GM23338 (cell line): ENCODE results near the gene CLSTN1. TPM values are rescaled to one million over a fixed set of nuclear protein-coding genes. Genes with fewer than 3 reads are reported as not detected.

ENCODE experiments used
- ATAC-seq: fragments of 200-7000 bp; cut with Tn5 transposase; 3 replicates; pipeline ENCODE4 v1.9.1; 2020
- DNase-seq: peaks from one replicate; pipeline ENCODE4 v3.0.0-alpha.2; 2015; ENCODE audit warnings: low spot score
- H2AFZ ChIP-seq: fragments of 200-600 bp; sonication (generic); 2 replicates; pipeline ENCODE4 v1.8.0; 2016; ENCODE audit warnings: antibody characterized with exemption, mild to moderate bottlenecking, moderate library complexity
- H3F3A ChIP-seq: fragments of 200-600 bp; sonication (generic); replicated peaks from 2 replicates; pipeline ENCODE4 v1.8.0; 2017; ENCODE audit warnings: antibody characterized with exemption, mixed run types, low read depth
- H3K27ac ChIP-seq: fragments of 200-600 bp; sonication (generic); 2 replicates; pipeline ENCODE4 v1.6.1; 2016; ENCODE audit warnings: low read depth
- H3K27me3 ChIP-seq: fragments of 200-600 bp; sonication (generic); 2 replicates; pipeline ENCODE4 v1.8.0; 2016; ENCODE audit warnings: mild to moderate bottlenecking, mixed run types, moderate library complexity; ENCODE audit not compliant: insufficient read depth
- H3K36me3 ChIP-seq: fragments of 200-600 bp; sonication (generic); 2 replicates; pipeline ENCODE4 v1.8.0; 2016; ENCODE audit warnings: mild to moderate bottlenecking; ENCODE audit not compliant: insufficient read depth
- H3K4me1 ChIP-seq: fragments of 200-600 bp; sonication (generic); 2 replicates; pipeline ENCODE4 v1.8.0; 2016; ENCODE audit warnings: mild to moderate bottlenecking, moderate library complexity; ENCODE audit not compliant: insufficient read depth
- H3K4me2 ChIP-seq: fragments of 200-600 bp; sonication (generic); 2 replicates; pipeline ENCODE4 v1.7.1; 2017; ENCODE audit warnings: mixed run types
- H3K4me3 ChIP-seq: fragments of 200-600 bp; sonication (generic); 2 replicates; pipeline ENCODE4 v1.6.1; 2016; ENCODE audit warnings: mixed run types
- H3K79me2 ChIP-seq: fragments of 200-600 bp; sonication (generic); replicated peaks from 2 replicates; pipeline ENCODE4 v1.8.0; 2017; ENCODE audit warnings: mild to moderate bottlenecking; ENCODE audit not compliant: insufficient read depth
- H3K9me2 ChIP-seq: fragments of 200-600 bp; sonication (generic); 2 replicates; pipeline ENCODE4 v1.8.0; 2017; ENCODE audit not compliant: insufficient read depth
- H4K20me1 ChIP-seq: fragments of 200-600 bp; sonication (generic); replicated peaks from 2 replicates; pipeline ENCODE4 v1.8.0; 2017; ENCODE audit warnings: mild to moderate bottlenecking; ENCODE audit not compliant: insufficient read depth
- H3K27ac Mint-ChIP-seq: 2 replicates; pipeline ENCODE4 v1.8.0; 2020; ENCODE audit warnings: inconsistent platforms, mild to moderate bottlenecking, moderate library complexity, mixed read lengths
- H3K27me3 Mint-ChIP-seq: 3 replicates; pipeline ENCODE4 v1.8.0; 2022; ENCODE audit warnings: low read depth, mild to moderate bottlenecking, moderate library complexity, mixed read lengths, inconsistent platforms; ENCODE audit not compliant: insufficient read depth, poor library complexity
- H3K36me3 Mint-ChIP-seq: 3 replicates; pipeline ENCODE4 v1.8.0; 2021; ENCODE audit warnings: low read depth, mild to moderate bottlenecking, inconsistent platforms, moderate library complexity, mixed read lengths
- H3K4me1 Mint-ChIP-seq: 3 replicates; pipeline ENCODE4 v1.8.0; 2020; ENCODE audit warnings: mild to moderate bottlenecking, inconsistent platforms, mixed read lengths
- H3K4me3 Mint-ChIP-seq: 3 replicates; pipeline ENCODE4 v1.8.0; 2021; ENCODE audit warnings: moderate library complexity, mild to moderate bottlenecking, inconsistent platforms, mixed read lengths
- H3K9me3 Mint-ChIP-seq: 3 replicates; pipeline ENCODE4 v1.8.0; 2020; ENCODE audit warnings: moderate library complexity, mild to moderate bottlenecking, inconsistent platforms, mixed read lengths
- CREB1 ChIP-seq: fragments of 250-450 bp; sonication (Bioruptor Pico); IDR thresholded peaks from 2 replicates; pipeline ENCODE4 v1.5.0; 2020; ENCODE audit warnings: low read depth, mild to moderate bottlenecking, moderate library complexity
- ETS1 ChIP-seq: IDR thresholded peaks from 2 replicates; pipeline ENCODE4 v1.6.1; 2016; ENCODE audit warnings: antibody characterized with exemption
- EZH2 ChIP-seq: fragments of 200-600 bp; sonication (generic); IDR thresholded peaks from one replicate; pipeline ENCODE4 v1.8.0; 2017; ENCODE audit warnings: antibody characterized with exemption, mild to moderate bottlenecking, low read depth; ENCODE audit not compliant: unreplicated experiment
- EZH2phosphoT487 ChIP-seq: fragments of 200-600 bp; sonication (generic); IDR thresholded peaks from one replicate; pipeline ENCODE4 v1.8.1; 2018; ENCODE audit warnings: antibody characterized with exemption; ENCODE audit not compliant: unreplicated experiment
- JUNB ChIP-seq: IDR thresholded peaks from one replicate; pipeline ENCODE4 v1.6.1; 2016; ENCODE audit warnings: antibody characterized with exemption; ENCODE audit not compliant: unreplicated experiment
- REST ChIP-seq: IDR thresholded peaks from one replicate; pipeline ENCODE4 v1.6.1; 2018; ENCODE audit warnings: antibody characterized with exemption; ENCODE audit not compliant: unreplicated experiment
- ZNF331 ChIP-seq: fragments of 250-450 bp; sonication (Bioruptor Pico); IDR thresholded peaks from 2 replicates; pipeline ENCODE4 v1.5.0; 2020; ENCODE audit warnings: low read depth, mild to moderate bottlenecking, moderate library complexity
- polyA plus RNA-seq: library from polyadenylated mRNA; unstranded; fragments of >200 nt; fragmentation: Nextera tagmentation; extraction: Ambion mirVana; gene quantifications from 2 replicates; pipeline ENCODE4 v1.2.1, GENCODE V29; 2016
- total RNA-seq: library from RNA; depleted of rRNA; stranded (reverse); fragments of >200 nt; shearing (Covaris generic); gene quantifications from 2 replicates; pipeline ENCODE4 v1.2.3, GENCODE V29; 2014
- TF ChIP-seq, protein P1 (sequence below): fragments of 250-450 bp; sonication (Bioruptor Pico); IDR thresholded peaks from 2 replicates; pipeline ENCODE4 v1.5.0; 2020; ENCODE audit warnings: mild to moderate bottlenecking, moderate library complexity

The CLSTN1 gene
- total and polyA plus RNA-seq, 2 experiments from 2014 or later, result 38.5 to 66.2 TPM

GRCh38 chr1:9700340-9700739 is 123.4 kb downstream of the CLSTN1 start:
- Histone ChIP-seq H2AFZ (no peak overlapping the region), H3K4me3 (no peak overlapping the region), H4K20me1 (no peaks in the 10 kb centered on the region), H3K4me2 (0 out of 2 replicates have a peak overlapping the region, but pooled peaks have one; percentile 14), H3K9me2 (no peaks in the 10 kb centered on the region), H3K36me3 (no peaks in the 10 kb centered on the region), H3F3A (no peaks in the 10 kb centered on the region), H3K27me3 (no peaks in the 10 kb centered on the region), H3K27ac (no peak overlapping the region), H3K79me2 (no peaks in the 10 kb centered on the region), H3K4me1 (no peaks in the 10 kb centered on the region)
- no peak overlapping the region for H3K27ac Mint-ChIP-seq
- no peak for DNase-seq
- ATAC-seq, result no peak; the same call in 2 of the 3 replicates
- peaks cover 2% of the 10 kb centered on the region for H3K27me3 Mint-ChIP-seq
- H3K4me3 Mint-ChIP-seq, result no peak overlapping the region
- TF ChIP-seq EZH2phosphoT487, result no peak
- TF ChIP-seq EZH2, result no peak
- no peak for TF ChIP-seq JUNB
- TF ChIP-seq ETS1, result no peak
- no peak for TF ChIP-seq CREB1 (CRISPR knock-in tag)
- TF ChIP-seq, protein P1, sequence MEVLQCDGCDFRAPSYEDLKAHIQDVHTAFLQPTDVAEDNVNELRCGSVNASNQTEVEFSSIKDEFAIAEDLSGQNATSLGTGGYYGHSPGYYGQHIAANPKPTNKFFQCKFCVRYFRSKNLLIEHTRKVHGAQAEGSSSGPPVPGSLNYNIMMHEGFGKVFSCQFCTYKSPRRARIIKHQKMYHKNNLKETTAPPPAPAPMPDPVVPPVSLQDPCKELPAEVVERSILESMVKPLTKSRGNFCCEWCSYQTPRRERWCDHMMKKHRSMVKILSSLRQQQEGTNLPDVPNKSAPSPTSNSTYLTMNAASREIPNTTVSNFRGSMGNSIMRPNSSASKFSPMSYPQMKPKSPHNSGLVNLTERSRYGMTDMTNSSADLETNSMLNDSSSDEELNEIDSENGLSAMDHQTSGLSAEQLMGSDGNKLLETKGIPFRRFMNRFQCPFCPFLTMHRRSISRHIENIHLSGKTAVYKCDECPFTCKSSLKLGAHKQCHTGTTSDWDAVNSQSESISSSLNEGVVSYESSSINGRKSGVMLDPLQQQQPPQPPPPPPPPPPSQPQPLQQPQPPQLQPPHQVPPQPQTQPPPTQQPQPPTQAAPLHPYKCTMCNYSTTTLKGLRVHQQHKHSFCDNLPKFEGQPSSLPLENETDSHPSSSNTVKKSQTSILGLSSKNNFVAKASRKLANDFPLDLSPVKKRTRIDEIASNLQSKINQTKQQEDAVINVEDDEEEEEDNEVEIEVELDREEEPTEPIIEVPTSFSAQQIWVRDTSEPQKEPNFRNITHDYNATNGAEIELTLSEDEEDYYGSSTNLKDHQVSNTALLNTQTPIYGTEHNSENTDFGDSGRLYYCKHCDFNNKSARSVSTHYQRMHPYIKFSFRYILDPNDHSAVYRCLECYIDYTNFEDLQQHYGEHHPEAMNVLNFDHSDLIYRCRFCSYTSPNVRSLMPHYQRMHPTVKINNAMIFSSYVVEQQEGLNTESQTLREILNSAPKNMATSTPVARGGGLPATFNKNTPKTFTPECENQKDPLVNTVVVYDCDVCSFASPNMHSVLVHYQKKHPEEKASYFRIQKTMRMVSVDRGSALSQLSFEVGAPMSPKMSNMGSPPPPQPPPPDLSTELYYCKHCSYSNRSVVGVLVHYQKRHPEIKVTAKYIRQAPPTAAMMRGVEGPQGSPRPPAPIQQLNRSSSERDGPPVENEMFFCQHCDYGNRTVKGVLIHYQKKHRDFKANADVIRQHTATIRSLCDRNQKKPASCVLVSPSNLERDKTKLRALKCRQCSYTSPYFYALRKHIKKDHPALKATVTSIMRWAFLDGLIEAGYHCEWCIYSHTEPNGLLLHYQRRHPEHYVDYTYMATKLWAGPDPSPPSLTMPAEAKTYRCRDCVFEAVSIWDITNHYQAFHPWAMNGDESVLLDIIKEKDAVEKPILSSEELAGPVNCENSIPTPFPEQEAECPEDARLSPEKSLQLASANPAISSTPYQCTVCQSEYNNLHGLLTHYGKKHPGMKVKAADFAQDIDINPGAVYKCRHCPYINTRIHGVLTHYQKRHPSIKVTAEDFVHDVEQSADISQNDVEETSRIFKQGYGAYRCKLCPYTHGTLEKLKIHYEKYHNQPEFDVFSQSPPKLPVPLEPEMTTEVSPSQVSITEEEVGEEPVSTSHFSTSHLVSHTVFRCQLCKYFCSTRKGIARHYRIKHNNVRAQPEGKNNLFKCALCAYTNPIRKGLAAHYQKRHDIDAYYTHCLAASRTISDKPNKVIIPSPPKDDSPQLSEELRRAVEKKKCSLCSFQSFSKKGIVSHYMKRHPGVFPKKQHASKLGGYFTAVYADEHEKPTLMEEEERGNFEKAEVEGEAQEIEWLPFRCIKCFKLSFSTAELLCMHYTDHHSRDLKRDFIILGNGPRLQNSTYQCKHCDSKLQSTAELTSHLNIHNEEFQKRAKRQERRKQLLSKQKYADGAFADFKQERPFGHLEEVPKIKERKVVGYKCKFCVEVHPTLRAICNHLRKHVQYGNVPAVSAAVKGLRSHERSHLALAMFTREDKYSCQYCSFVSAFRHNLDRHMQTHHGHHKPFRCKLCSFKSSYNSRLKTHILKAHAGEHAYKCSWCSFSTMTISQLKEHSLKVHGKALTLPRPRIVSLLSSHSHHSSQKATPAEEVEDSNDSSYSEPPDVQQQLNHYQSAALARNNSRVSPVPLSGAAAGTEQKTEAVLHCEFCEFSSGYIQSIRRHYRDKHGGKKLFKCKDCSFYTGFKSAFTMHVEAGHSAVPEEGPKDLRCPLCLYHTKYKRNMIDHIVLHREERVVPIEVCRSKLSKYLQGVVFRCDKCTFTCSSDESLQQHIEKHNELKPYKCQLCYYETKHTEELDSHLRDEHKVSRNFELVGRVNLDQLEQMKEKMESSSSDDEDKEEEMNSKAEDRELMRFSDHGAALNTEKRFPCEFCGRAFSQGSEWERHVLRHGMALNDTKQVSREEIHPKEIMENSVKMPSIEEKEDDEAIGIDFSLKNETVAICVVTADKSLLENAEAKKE, result no peak
- TF ChIP-seq REST, result no peak
- TF ChIP-seq ZNF331 (CRISPR knock-in tag), result no peak
- H3K9me3 Mint-ChIP-seq, result no peaks in the 10 kb centered on the region
- 0 out of 3 replicates have a peak, but pooled peaks cover 3% of the 10 kb centered on the region for H3K36me3 Mint-ChIP-seq
- H3K4me1 Mint-ChIP-seq, result peaks cover 7% of the 10 kb centered on the region; the same call in 2 of the 3 replicates
